CD4-positive, alpha-beta memory T cell (primary cell): Measurements from ENCODE around the gene MGST2. TPM values are rescaled to one million over a fixed set of nuclear protein-coding genes. Genes with fewer than 3 reads are reported as not detected.
A peak's percentile ranks its signal among the peaks of the same experiment; 100 is the strongest.

Source experiments
- CTCF ChIA-PET: fragments of 350-600 bp; sonication (Branson Sonifier 250); formaldehyde crosslinking; loops from one replicate; lab custom pipeline; 2021; ENCODE audit warnings: inconsistent platforms; ENCODE audit not compliant: partially characterized antibody; lab: Charles Lee
- POLR2A ChIA-PET: fragments of 350-600 bp; sonication (Branson Sonifier 250); formaldehyde crosslinking; loops from one replicate; lab custom pipeline; 2021; ENCODE audit not compliant: partially characterized antibody; lab: Charles Lee
- DNase-seq, 5 donors: peaks; one replicate each; pipeline versions ENCODE4 v3.0.0 to v3.0.0-alpha.2; 2020 to 2022; ENCODE audit warnings: mixed read lengths in 1 of 5
- H3K27ac ChIP-seq: one replicate; pipeline ENCODE4 v1.7.0; 2013; ENCODE audit warnings: low read depth, low read length
- H3K27me3 ChIP-seq: 2 replicates; pipeline ENCODE4 v1.7.0; 2013; ENCODE audit warnings: mild to moderate bottlenecking, low read length, moderate library complexity; ENCODE audit not compliant: insufficient read depth
- H3K36me3 ChIP-seq: 2 replicates; pipeline ENCODE4 v1.7.0; 2013; ENCODE audit warnings: mild to moderate bottlenecking, low read length, moderate library complexity; ENCODE audit not compliant: insufficient read depth
- H3K4me1 ChIP-seq: 2 replicates; pipeline ENCODE4 v1.7.0; 2013; ENCODE audit warnings: mild to moderate bottlenecking, low read length, moderate library complexity; ENCODE audit not compliant: insufficient read depth
- H3K4me3 ChIP-seq, 2 donors: one replicate each; pipeline ENCODE4 v1.7.0; 2013; ENCODE audit warnings: low read length in 2 of 2, mild to moderate bottlenecking in 1 of 2
- H3K9me3 ChIP-seq, 2 donors: one replicate each; pipeline ENCODE4 v1.7.0; 2013; ENCODE audit warnings: low read length in 2 of 2, control low read depth in 1 of 2; ENCODE audit not compliant: control insufficient read depth in 1 of 2
- H3K27ac Mint-ChIP-seq, 7 donors: one replicate each; pipeline ENCODE4 v1.8.0; 2020 to 2021; ENCODE audit warnings: mixed read lengths in 7 of 7, mild to moderate bottlenecking in 6 of 7, inconsistent platforms in 3 of 7, moderate library complexity in 3 of 7
- H3K27me3 Mint-ChIP-seq, 2 donors: one replicate each; pipeline ENCODE4 v1.8.0; 2020 to 2021; ENCODE audit warnings: mixed read lengths in 2 of 2
- H3K36me3 Mint-ChIP-seq, 2 donors: one replicate each; pipeline ENCODE4 v1.8.0; 2020 to 2021; ENCODE audit warnings: mixed read lengths in 2 of 2, inconsistent platforms in 1 of 2, mild to moderate bottlenecking in 1 of 2
- H3K4me1 Mint-ChIP-seq, 4 donors: one replicate each; pipeline ENCODE4 v1.8.0; 2020 to 2021; ENCODE audit warnings: mixed read lengths in 4 of 4, mild to moderate bottlenecking in 1 of 4
- H3K4me3 Mint-ChIP-seq, 8 donors: one replicate each; pipeline ENCODE4 v1.8.0; 2020 to 2021; ENCODE audit warnings: mixed read lengths in 8 of 8, mild to moderate bottlenecking in 7 of 8, moderate library complexity in 6 of 8, inconsistent platforms in 3 of 8
- H3K9me3 Mint-ChIP-seq, 8 donors: one replicate each; pipeline ENCODE4 v1.8.0; 2020 to 2021; ENCODE audit warnings: mixed read lengths in 8 of 8, mild to moderate bottlenecking in 5 of 8, inconsistent platforms in 3 of 8, moderate library complexity in 1 of 8
- intact Hi-C: fragments of 100-400 bp; cut with micrococcal nuclease; formaldehyde crosslinking; loops from one replicate; pipeline ENCODE4 v1.15.1; 2023
- polyA plus RNA-seq, 2 donors: library from polyadenylated mRNA; unstranded; fragments of 300-500 nt; fragmentation: Illumina TruSeq; gene quantifications; one replicate each; pipeline ENCODE4 v1.2.3, GENCODE V29; 2021
- total RNA-seq, 2 experiments: library from RNA; stranded (reverse); gene quantifications; one replicate each; pipeline ENCODE4 v1.2.3, GENCODE V29; 2021

Gene MGST2
- total and polyA plus RNA-seq, 4 experiments from 2014 or later, result 1.0 to 26.2 (median 8.3) TPM

- peaks cover 0 to 18% (median 12%) of the 10 kb centered on the region in 8 donors for H3K9me3 Mint-ChIP-seq
- intact Hi-C loops, result no loop called here
- DNase-seq, result no peak
- Histone ChIP-seq H3K27ac (no peak overlapping the region), H3K4me3 (no peak overlapping the region), H3K36me3 (no peaks in the 10 kb centered on the region), H3K9me3 (no peaks in the 10 kb centered on the region), H3K27me3 (no peaks in the 10 kb centered on the region), H3K4me1 (no peaks in the 10 kb centered on the region)
- POLR2A ChIA-PET, result no interaction called here
- peaks cover 3% of the 10 kb centered on the region in 2 donors for H3K27me3 Mint-ChIP-seq
- H3K4me3 Mint-ChIP-seq, result no peak overlapping the region
- no peaks in the 10 kb centered on the region for H3K4me1 Mint-ChIP-seq
- CTCF ChIA-PET, result interaction anchor here (1.3 to 3.0 kb wide), 3 partner anchors 8 to 38 kb away, joined by 4 to 11 read pairs (median 4); no protein-coding TSS in a partner anchor
- no peaks in the 10 kb centered on the region for H3K36me3 Mint-ChIP-seq
- H3K27ac Mint-ChIP-seq, result no peak overlapping the region
These were observed 22.4 kb upstream of the MGST2 start for GRCh38 chr4:139643042-139643895.

- no peaks in the 10 kb centered on the region for H3K36me3 Mint-ChIP-seq
- Histone ChIP-seq H3K4me1 (no peaks in the 10 kb centered on the region), H3K4me3 (no peak overlapping the region), H3K36me3 (no peaks in the 10 kb centered on the region), H3K27me3 (no peaks in the 10 kb centered on the region), H3K9me3 (no peaks in the 10 kb centered on the region), H3K27ac (no peak overlapping the region)
- POLR2A ChIA-PET, result no interaction called here
- H3K27me3 Mint-ChIP-seq, result peaks cover 0 to 2% of the 10 kb centered on the region in 2 donors
- H3K4me1 Mint-ChIP-seq, result no peaks in the 10 kb centered on the region
- CTCF ChIA-PET, result interaction anchor here (1.5 to 3.1 kb wide), 3 partner anchors 12 to 42 kb away, joined by 3 to 15 read pairs (median 12); no protein-coding TSS in a partner anchor
- intact Hi-C loops, result no loop called here
- H3K9me3 Mint-ChIP-seq, result no peaks in the 10 kb centered on the region
- DNase-seq, result no peak
- H3K27ac Mint-ChIP-seq, result no peak overlapping the region
- H3K4me3 Mint-ChIP-seq, result no peak overlapping the region
These were observed 20.2 kb upstream of the MGST2 start for GRCh38 chr4:139645458-139645857.

GRCh38 chr4:139647184-139647583 lies 18.4 kb upstream of the MGST2 start:
- POLR2A ChIA-PET, result no interaction called here
- no peaks in the 10 kb centered on the region for H3K9me3 Mint-ChIP-seq

GRCh38 chr4:139647952-139648351 lies 17.7 kb upstream of the MGST2 start:
- POLR2A ChIA-PET, result no interaction called here
- DNase-seq, result no peak
- intact Hi-C loops, result no loop called here
- peaks cover 0 to 4% of the 10 kb centered on the region in 2 donors for H3K27me3 Mint-ChIP-seq
- Histone ChIP-seq H3K27ac (no peak overlapping the region), H3K4me1 (no peaks in the 10 kb centered on the region), H3K4me3 (no peak overlapping the region), H3K9me3 (no peaks in the 10 kb centered on the region), H3K36me3 (no peaks in the 10 kb centered on the region), H3K27me3 (no peaks in the 10 kb centered on the region)
- H3K27ac Mint-ChIP-seq, result no peak overlapping the region
- no peaks in the 10 kb centered on the region for H3K9me3 Mint-ChIP-seq
- H3K4me3 Mint-ChIP-seq, result no peak overlapping the region
- H3K4me1 Mint-ChIP-seq, result peaks cover 0 to 7% (median 5%) of the 10 kb centered on the region in 4 donors
- H3K36me3 Mint-ChIP-seq, result no peaks in the 10 kb centered on the region
- CTCF ChIA-PET, result interaction anchor here (1.0 to 8.0 kb wide), 3 partner anchors 9 to 617 kb away, joined by 3 to 49 read pairs (median 15); no protein-coding TSS in a partner anchor

More at GRCh38 chr4:139647184-139647583, 18.4 kb upstream of the MGST2 start:
- no peaks in the 10 kb centered on the region for H3K36me3 Mint-ChIP-seq
- CTCF ChIA-PET, result interaction anchor here (2.8 to 3.1 kb wide), 2 partner anchors 10 to 44 kb away, joined by 12 to 15 read pairs; no protein-coding TSS in a partner anchor
- no peaks in the 10 kb centered on the region for H3K36me3 ChIP-seq
- H3K4me1 ChIP-seq, result no peaks in the 10 kb centered on the region
- H3K27ac ChIP-seq, result no peak overlapping the region
- no peak overlapping the region for H3K4me3 ChIP-seq
- no peak overlapping the region for H3K4me3 Mint-ChIP-seq
- no peak overlapping the region for H3K27ac Mint-ChIP-seq
- H3K27me3 Mint-ChIP-seq, result peaks cover 0 to 4% of the 10 kb centered on the region in 2 donors
- no peak for DNase-seq
- intact Hi-C loops, result no loop called here
- H3K9me3 ChIP-seq, result no peaks in the 10 kb centered on the region
- no peaks in the 10 kb centered on the region for H3K27me3 ChIP-seq
- H3K4me1 Mint-ChIP-seq, result peaks cover 0 to 7% (median 5%) of the 10 kb centered on the region in 4 donors

DNA sequence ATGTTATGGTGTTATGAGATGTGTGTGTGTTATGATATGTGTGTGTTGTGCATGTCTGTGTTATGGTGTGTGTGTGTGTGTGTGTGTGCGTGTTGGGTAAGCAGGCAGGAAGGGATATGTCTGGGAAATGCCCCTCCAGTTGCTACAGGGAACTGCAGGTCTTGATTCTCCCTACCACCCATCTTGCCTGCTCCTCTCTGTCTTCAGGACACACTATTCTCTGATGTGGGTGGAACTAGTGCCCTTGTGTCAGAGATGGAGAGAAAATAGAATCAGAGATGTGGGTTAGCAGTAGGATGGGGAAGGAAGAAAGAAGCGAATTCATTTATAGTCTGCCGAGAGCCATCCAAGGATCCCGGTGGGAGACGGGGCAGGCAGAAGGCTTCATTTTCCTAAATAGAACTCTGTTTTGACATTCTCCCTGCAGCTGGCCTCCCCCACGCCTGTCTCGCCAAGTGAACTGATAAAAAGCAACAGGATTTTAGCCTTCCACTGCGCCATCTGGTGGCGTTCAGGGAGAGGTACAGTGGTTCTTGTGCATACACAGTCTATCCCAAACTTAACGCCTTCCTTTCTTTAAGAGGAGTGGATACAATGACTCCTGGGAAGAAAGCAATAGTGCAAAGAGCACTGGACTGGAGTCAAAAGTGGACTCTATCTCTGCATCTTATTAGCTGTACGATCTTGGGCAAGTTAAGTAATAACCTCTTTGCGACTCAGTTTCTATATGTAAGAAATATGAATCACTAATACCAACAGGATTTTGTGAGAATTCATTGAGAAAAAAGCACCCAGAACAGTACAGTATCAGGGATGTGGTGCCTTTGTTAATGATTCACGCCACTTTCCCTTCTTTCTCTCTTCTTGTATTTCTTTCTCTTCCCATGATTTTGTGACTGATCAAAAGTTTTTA lies 14.1 kb upstream of the MGST2 start:
- no peaks in the 10 kb centered on the region for H3K36me3 ChIP-seq
- peak overlapping the region in 4 of 8 donors; percentile 6 to 32 (median 14) for H3K4me3 Mint-ChIP-seq
- POLR2A ChIA-PET, result interaction anchor here (1.1 kb wide), 1 partner anchor 96 kb away, joined by 3 read pairs; the partner anchor contains the start of gene SETD7

GRCh38 chr4:139654516-139654915 lies 11.1 kb upstream of the MGST2 start:
- Mint-ChIP-seq H3K4me1 (peaks cover 19 to 29% (median 22%) of the 10 kb centered on the region in 4 donors), H3K27ac (peak overlapping the region in 1 of 7 donors; percentile 3), H3K36me3 (no peaks in the 10 kb centered on the region), H3K4me3 (no peak overlapping the region), H3K9me3 (no peaks in the 10 kb centered on the region), H3K27me3 (peaks cover 0 to 2% of the 10 kb centered on the region in 2 donors)
- ChIA-PET CTCF (interaction anchor here (1.1 to 10.8 kb wide), 8 partner anchors 12 to 624 kb away, joined by 3 to 204 read pairs (median 28); partner anchors contain the start of gene MGST2), POLR2A (no interaction called here)
- Histone ChIP-seq H3K27ac (no peak overlapping the region), H3K27me3 (no peaks in the 10 kb centered on the region), H3K9me3 (no peaks in the 10 kb centered on the region), H3K4me3 (no peak overlapping the region), H3K4me1 (peaks cover 18% of the 10 kb centered on the region), H3K36me3 (no peaks in the 10 kb centered on the region)
- intact Hi-C loops, result loop anchor here (10.0 kb wide), 1 partner anchor 560 kb away; no protein-coding TSS in a partner anchor
- no peak for DNase-seq

More for the DNA sequence above, 14.1 kb upstream of the MGST2 start:
- no peaks in the 10 kb centered on the region for H3K36me3 Mint-ChIP-seq
- Histone ChIP-seq H3K4me1 (no peaks in the 10 kb centered on the region), H3K4me3 (no peak overlapping the region), H3K27me3 (no peaks in the 10 kb centered on the region), H3K27ac (no peak overlapping the region), H3K9me3 (no peaks in the 10 kb centered on the region)
- intact Hi-C loops, result loop anchor here (1.0 to 10.0 kb wide), 7 partner anchors 48 to 557 kb away; partner anchors contain the start of gene SETD7
- peaks cover 0 to 2% of the 10 kb centered on the region in 2 donors for H3K27me3 Mint-ChIP-seq
- peak; percentile 56 to 68 (median 61) for DNase-seq
- H3K4me1 Mint-ChIP-seq, result peaks cover 0 to 7% (median 5%) of the 10 kb centered on the region in 4 donors
- CTCF ChIA-PET, result interaction anchor here (0.6 to 10.8 kb wide), 23 partner anchors 8 to 637 kb away, joined by 3 to 204 read pairs (median 4); partner anchors contain the start of genes MGST2 and SETD7
- H3K27ac Mint-ChIP-seq, result no peak overlapping the region
- H3K9me3 Mint-ChIP-seq, result no peaks in the 10 kb centered on the region
